Measurements from ENCODE around the gene PTPRA.

PTPRA gene

GRCh38 chr20:2840138-2840966, 32.9 kb upstream of the PTPRA start, which contains the start of the genes PCED1A and VPS16:
PCED1A (minus strand) TSS chr20:2840655; CDS start chr20:2839912, 743 bp downstream.
VPS16 (plus strand) TSS chr20:2840745; CDS start chr20:2840775, 30 bp downstream.
- DNase-seq (ENCODE audit: extremely low read depth, low read depth), result peak; percentile 57
- no peak for TF ChIP-seq CTCF (IDR thresholded peaks at IDR 0.05; ENCODE audit: low read depth, low read length)

GRCh38 chr20:2840967-2841531, 32.2 kb upstream of the PTPRA start:
- peak; percentile 34 for DNase-seq (ENCODE audit: extremely low read depth, low read depth)
- TF ChIP-seq CTCF (IDR thresholded peaks at IDR 0.05; ENCODE audit: low read depth, low read length), result no peak

GRCh38 chr20:2845607-2846006, 27.7 kb upstream of the PTPRA start:
- no peak for DNase-seq (ENCODE audit: extremely low read depth, low read depth)
- no peak for TF ChIP-seq CTCF (IDR thresholded peaks at IDR 0.05; ENCODE audit: low read depth, low read length)

- DNase-seq (ENCODE audit: extremely low read depth, low read depth), result no peak
- no peak for TF ChIP-seq CTCF (IDR thresholded peaks at IDR 0.05; ENCODE audit: low read depth, low read length)
Observed at GRCh38 chr20:2846698-2847097, 26.6 kb upstream of the PTPRA start.

- no peak for DNase-seq (ENCODE audit: extremely low read depth, low read depth)
- no peak for TF ChIP-seq CTCF (IDR thresholded peaks at IDR 0.05; ENCODE audit: low read depth, low read length)
Observed at GRCh38 chr20:2847802-2848201, 25.5 kb upstream of the PTPRA start.

GRCh38 chr20:2849529-2849928, 23.8 kb upstream of the PTPRA start:
- TF ChIP-seq CTCF (IDR thresholded peaks at IDR 0.05; ENCODE audit: low read depth, low read length), result no peak
- DNase-seq (ENCODE audit: extremely low read depth, low read depth), result no peak

- no peak for DNase-seq (ENCODE audit: extremely low read depth, low read depth)
- no peak for TF ChIP-seq CTCF (IDR thresholded peaks at IDR 0.05; ENCODE audit: low read depth, low read length)
Observed at GRCh38 chr20:2851086-2851485, 22.2 kb upstream of the PTPRA start.
